SK-N-SH treated with all-trans-retinoic acid at 6 μM for 48 hours (cell line): ENCODE measurements around the gene CHST7.

ENCODE experiments used
- GLIS3 ChIP-seq: fragments of 250-450 bp; sonication (Bioruptor Pico); IDR thresholded peaks from 2 replicates; pipeline ENCODE4 v1.5.0; 2020; ENCODE audit warnings: mild to moderate bottlenecking, moderate library complexity
- PPARA ChIP-seq: fragments of 250-450 bp; sonication (Bioruptor Pico); IDR thresholded peaks from 2 replicates; pipeline ENCODE4 v1.5.0; 2020; ENCODE audit warnings: mild to moderate bottlenecking, borderline replicate concordance
- RARB ChIP-seq: fragments of 250-450 bp; sonication (Bioruptor Pico); IDR thresholded peaks from 2 replicates; pipeline ENCODE4 v1.8.0; 2021; ENCODE audit warnings: mild to moderate bottlenecking, moderate library complexity
- ZFP3 ChIP-seq: fragments of 250-450 bp; sonication (Bioruptor Pico); IDR thresholded peaks from 2 replicates; pipeline ENCODE4 v1.5.0; 2020; ENCODE audit warnings: mild to moderate bottlenecking, moderate library complexity
- ZFP30 ChIP-seq: fragments of 450-650 bp; formaldehyde crosslinking; IDR thresholded peaks from 2 replicates; pipeline ENCODE4 v1.5.0; 2022; ENCODE audit warnings: mild to moderate bottlenecking, moderate library complexity

DNA sequence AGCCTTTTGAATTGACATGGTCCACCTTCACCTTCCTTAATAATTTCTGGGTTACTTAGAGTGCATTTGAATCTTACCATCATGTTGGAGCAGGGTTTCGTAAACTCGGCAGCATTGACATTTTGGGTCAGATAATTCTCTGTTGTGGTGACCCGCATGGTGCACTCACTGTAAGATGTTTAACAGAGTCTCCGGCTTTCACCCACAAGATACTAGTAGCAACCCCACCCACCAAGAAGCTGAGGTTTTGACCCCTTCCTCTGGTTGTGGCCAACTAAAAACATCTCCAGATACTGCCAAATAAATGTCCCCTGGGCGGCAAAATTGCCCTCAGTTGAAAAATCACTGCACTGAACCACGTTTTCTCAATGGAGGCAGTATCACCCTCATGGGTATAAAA is 62.7 kb downstream of the CHST7 start:
- TF ChIP-seq ZFP30 (no peak), ZFP3 (CRISPR knock-in tag) (no peak), RARB (CRISPR knock-in tag) (no peak), PPARA (CRISPR knock-in tag) (no peak), GLIS3 (no peak)
